Measurements from ENCODE around the gene COLEC11.

The COLEC11 gene

GRCh38 chr2:3585261-3586109, 9.4 kb upstream of the COLEC11 start:
- no peak for DNase-seq (ENCODE audit: low read depth, low spot score)

GRCh38 chr2:3586220-3586619, 8.7 kb upstream of the COLEC11 start:
- no peak for DNase-seq (ENCODE audit: low read depth, low spot score)

GRCh38 chr2:3587021-3587420, 7.9 kb upstream of the COLEC11 start:
- DNase-seq (ENCODE audit: low read depth, low spot score) = no peak

- no peak for DNase-seq (ENCODE audit: low read depth, low spot score)
These were observed 7.5 kb upstream of the COLEC11 start for GRCh38 chr2:3587432-3587831.

- DNase-seq (ENCODE audit: low read depth, low spot score) = no peak
These were observed 6.8 kb upstream of the COLEC11 start for GRCh38 chr2:3588084-3588483.

- no peak for DNase-seq (ENCODE audit: low read depth, low spot score)
These were observed 5.8 kb upstream of the COLEC11 start for GRCh38 chr2:3589086-3589485.

- DNase-seq (ENCODE audit: low read depth, low spot score) = no peak
These were observed 492 bp downstream of the COLEC11 start for GRCh38 chr2:3595404-3595803.

GRCh38 chr2:3595985-3596384, 1.1 kb downstream of the COLEC11 start:
- no peak for DNase-seq (ENCODE audit: low read depth, low spot score)

GRCh38 chr2:3596901-3597417, 2.0 kb downstream of the COLEC11 start:
- no peak for DNase-seq (ENCODE audit: low read depth, low spot score)

- no peak for DNase-seq (ENCODE audit: low read depth, low spot score)
These were observed 2.7 kb downstream of the COLEC11 start for GRCh38 chr2:3597567-3597966.

- no peak for DNase-seq (ENCODE audit: low read depth, low spot score)
These were observed 3.4 kb downstream of the COLEC11 start for GRCh38 chr2:3598197-3598910.

- DNase-seq (ENCODE audit: low read depth, low spot score) = no peak
These were observed 4.3 kb downstream of the COLEC11 start for GRCh38 chr2:3598912-3599854.

- DNase-seq (ENCODE audit: low read depth, low spot score) = no peak
These were observed 5.4 kb downstream of the COLEC11 start for GRCh38 chr2:3600256-3600855.

GRCh38 chr2:3601561-3602271, 6.8 kb downstream of the COLEC11 start:
- DNase-seq (ENCODE audit: low read depth, low spot score) = no peak

- no peak for DNase-seq (ENCODE audit: low read depth, low spot score)
These were observed 7.8 kb downstream of the COLEC11 start for GRCh38 chr2:3602553-3603339.

- DNase-seq (ENCODE audit: low read depth, low spot score) = no peak
These were observed 8.8 kb downstream of the COLEC11 start for GRCh38 chr2:3603536-3604206.

- no peak for DNase-seq (ENCODE audit: low read depth, low spot score)
These were observed 9.4 kb downstream of the COLEC11 start for GRCh38 chr2:3604207-3604877.
